HG02610 (cell line): Measurements from ENCODE around the gene SPAG16.

Experiments used
- ATAC-seq: cut with Tn5 transposase; IDR thresholded peaks from one replicate; pipeline ENCODE4 v1.9.1; 2021; ENCODE audit warnings: mild to moderate bottlenecking, moderate library complexity; ENCODE audit not compliant: unreplicated experiment

Gene SPAG16

DNA sequence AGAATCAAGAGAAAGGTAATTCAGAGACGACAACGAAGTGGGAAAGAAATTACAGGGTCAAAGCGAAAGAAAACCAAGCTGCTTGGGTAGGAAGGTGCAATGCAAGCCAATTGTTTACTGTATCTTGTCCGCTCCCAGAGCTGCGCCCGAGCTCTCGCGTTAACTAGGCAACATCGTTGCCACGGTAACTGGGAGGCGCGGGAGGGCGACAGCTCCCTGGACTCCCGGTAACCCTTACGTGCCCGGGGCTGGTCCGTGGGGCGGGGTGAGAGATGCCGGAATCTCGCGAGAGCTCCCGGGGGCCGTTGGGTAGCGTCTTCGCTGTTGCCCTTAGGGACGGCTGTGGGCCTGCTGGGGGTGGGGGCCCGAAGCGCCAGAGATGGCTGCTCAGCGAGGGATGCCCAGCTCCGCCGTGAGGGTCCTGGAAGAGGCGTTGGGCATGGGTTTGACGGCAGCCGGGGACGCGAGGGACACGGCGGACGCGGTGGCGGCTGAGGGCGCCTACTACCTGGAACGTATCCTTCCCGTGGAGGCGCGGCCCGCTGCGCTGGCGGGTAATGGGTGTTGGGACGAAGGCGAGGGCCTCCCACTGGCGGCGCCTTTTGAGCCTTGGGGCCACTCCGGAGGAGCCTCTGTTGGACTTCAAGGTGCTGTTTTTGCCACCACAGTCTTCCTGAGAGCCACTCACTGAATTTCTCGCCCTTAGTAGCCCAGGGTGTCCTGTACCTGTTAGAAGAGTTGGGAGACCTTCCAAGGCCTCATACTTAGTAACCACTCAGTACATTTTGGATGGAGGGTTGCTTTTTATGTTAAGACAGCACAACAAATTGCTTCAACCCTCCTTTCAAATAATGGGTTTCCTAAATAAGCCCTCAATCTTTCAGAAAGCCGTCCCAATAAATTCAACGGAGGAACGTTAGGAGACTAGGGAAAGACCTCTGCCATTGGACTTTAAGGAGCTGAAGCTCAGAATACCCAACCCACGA, at the start of gene SPAG16:
Gene SPAG16 (plus strand): TSS at position 360 of the 986 bp plus-strand sequence.
- ATAC-seq, result peak; percentile 100

DNA sequence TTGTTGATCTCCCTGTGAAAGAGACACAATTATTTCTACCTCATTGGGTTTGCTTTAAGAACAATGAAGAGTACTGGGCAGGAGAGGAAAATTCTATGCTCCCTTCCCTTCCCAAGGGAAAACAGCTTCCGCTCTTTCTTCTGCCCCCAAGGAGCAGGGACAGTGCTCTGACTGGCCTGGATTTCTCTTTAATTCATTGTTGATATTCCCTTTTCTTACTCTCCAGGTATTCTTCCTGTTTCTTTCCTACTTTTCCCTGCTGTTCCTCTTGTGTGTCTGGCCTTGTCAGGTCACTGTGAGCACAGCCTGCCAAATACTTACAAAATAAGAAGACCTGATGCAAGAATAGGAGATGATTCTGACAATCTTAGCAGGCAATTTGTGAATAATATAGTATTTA, 49.6 kb upstream of the SPAG16 start:
- ATAC-seq, result no peak

DNA sequence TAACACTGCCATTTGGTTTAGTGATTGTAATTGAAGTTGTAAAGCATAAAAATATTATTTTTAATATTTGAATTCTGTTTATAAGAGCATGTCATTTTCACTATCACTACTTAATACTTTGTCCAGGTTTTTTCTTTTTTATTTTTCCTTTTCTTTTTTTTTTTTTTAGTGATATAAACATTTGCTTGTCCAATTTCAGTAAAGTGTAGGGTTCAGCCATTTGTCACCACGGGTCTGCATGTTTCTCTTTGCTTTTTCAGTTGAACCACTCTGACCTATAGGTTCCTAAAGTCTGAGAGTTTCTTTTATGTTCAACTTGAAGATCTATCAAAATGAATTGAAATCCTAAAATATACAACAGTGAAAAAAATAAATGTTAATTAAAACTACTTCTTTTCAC, 48.5 kb upstream of the SPAG16 start:
- ATAC-seq, result no peak

DNA sequence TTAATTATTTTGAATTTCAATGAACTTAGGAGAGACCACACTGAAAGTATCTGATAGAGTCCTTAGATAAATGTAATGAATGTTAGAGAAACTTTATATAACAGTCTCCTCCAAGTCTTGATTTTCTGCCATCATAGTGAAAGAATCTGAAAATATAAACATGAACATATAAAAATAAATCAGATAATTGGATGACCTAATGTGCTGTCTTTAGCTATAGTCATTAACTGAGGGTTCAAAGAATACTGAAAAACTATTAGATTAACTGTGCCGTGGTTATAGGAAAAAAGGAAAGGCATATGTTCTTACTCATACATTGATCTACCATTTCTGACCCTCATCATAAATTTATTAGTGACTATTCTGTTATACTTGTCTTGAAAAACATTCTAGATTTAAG, 47.0 kb upstream of the SPAG16 start:
- ATAC-seq, result no peak

DNA sequence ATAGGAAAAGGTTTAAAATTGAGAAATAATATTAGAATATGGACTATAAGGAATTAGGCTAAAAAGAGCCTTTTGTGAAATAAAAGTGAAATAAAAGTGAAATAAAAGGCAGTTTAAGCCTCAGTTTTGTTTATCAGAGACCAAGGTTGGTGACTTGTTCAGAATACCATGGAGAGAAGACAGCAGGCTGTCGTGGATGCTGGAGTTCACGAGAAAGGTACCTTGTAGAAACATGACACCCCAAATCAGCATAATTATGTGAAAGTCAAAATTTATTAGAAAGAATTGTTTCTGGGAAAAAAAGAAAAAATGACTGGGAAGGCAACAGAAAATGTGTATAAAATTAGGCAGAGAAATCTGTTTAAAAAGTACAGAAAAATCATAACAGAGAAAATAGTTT, 46.5 kb upstream of the SPAG16 start:
- ATAC-seq, result no peak

DNA sequence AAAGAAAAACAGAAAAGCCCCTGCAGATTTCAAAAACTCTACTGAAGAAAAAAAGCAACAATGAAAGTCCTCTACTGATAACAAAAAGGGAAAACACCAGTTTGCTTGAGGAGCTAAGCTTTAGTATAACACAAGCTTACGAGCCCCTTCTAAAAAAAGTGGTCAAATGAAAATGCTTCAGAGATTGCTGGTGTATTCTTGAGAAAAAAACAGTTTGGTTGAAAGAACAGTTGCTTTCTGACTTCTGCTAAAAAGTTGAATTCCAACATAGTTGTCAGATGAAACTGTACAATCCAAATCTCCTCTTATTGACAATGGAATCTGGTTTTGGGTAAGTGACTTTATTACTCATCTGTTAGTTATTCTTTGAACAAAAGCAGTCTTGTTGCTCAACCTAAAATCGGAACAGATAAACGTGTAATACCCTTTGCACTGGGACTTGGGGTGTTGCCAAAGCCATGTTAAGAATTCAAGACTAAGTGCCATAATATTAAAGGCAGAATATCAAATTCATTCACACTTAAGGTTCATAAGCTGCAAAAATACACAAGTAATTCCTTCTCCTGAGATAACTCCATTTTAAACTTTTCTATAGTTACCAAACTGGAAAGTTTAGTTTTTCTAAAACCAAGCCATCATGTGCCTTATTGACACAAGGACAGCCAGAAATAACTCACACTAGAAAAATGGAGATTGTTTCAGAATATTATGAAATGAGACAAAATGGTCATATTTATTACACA, 45.3 kb upstream of the SPAG16 start:
- peak; percentile 50 for ATAC-seq

DNA sequence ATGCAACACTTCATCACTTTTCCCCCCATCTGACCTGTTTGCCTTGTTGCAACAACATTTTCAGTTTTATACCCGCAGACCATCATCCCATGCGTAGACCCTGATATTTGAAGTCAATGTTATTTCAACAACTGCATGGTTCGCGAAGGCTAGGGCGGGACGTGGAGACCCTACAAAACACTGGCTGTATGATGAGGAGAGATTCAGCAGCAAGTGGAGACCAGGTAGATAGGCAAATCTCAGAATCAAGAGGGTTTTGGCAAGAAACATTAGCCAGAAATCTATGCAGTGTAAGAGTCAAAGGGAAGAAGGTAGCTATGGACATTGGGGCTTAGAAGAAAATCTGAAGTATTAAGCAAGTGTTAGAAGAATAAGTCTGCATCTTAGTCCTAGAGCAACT, 42.4 kb upstream of the SPAG16 start:
- no peak for ATAC-seq

DNA sequence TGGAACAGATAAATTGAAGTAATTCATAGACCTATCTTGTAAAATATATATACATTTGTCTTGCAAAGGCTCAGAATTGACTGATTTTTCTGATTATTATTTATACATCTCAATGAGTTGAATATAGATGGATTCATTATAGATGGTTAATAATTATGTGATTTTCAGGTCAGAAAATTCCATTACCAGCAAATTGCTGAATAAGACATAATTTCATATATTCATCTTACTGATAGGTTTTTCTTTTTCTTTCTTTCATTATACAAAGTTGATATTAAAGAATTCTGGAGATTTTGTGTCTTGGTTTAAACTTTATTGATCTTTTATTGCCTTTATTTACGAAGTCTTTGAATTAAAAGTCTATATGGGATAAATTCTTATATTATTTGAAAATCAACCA, 41.6 kb upstream of the SPAG16 start:
- no peak for ATAC-seq

DNA sequence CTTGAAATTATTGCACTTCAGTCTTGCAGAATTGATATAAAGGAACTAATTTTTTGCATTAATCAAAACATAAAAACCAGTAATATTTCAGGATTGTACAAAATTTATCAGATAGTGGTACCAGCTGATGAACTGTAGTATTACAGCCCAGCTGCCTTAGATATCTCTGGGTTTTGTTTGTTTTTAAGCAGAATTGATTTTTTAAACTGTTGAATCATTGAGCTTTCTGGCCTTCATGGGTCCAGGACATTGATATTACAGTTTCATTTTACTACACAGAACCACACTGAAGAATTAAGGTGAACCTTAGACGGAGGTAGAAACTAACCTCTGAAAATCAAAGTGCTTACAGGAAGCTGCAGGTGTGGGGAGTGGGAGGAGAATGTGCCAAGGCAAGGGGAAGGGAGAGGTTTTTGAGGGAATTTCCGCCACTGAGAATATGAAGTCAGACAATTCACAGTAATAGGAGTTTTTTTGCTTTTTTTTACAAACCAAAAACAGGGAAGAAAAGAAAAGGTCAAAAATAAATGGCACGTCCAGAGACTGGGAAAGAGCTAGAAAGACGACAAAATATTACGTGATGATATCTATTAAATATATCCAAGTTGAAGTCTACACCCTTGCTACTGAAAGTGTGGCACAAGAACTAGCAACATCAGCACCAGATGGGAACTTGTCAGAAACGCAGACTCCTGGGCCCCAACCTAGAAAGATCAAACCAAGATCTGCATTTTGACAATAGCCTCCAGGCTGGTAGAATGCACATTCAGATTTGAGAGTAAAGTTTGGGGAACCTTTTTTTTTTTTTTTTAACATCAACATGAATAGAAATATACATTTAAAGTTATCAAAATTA, 40.8 kb upstream of the SPAG16 start:
- peak; percentile 40 for ATAC-seq

DNA sequence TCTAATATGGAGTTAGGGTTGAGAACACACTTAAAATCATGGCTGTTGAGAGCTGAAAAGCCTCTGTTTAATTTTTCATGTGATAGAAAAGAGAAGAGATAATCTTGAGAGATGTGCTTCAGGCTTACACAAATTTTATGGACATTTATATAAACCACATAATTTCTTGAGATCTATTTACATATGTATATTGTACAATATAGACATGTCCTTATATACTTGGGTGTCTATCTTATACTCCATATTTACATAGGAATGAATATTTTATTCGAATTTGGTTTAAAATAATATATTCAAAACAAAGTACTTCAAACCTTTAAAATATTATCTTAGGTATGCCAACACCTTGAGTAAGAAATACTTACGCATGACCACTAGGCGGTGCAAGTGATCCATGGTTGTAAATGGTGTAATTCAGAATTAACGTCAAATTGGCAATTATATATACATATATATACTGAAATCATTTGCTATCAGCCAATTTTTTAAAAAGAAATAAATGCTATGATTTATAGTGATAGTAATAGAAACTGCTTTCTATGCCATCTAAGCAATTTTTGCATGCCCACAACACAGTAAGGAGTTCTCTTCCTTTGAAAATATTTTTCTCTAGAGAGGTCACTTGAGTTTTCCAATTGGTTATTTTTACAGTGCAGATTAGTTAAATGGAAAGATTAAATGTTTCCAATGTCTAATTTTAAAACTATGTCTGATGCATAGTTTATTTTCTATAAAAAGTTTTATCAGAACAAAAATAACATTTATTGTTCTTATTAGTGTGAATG, 37.6 kb upstream of the SPAG16 start:
- ATAC-seq, result no peak

DNA sequence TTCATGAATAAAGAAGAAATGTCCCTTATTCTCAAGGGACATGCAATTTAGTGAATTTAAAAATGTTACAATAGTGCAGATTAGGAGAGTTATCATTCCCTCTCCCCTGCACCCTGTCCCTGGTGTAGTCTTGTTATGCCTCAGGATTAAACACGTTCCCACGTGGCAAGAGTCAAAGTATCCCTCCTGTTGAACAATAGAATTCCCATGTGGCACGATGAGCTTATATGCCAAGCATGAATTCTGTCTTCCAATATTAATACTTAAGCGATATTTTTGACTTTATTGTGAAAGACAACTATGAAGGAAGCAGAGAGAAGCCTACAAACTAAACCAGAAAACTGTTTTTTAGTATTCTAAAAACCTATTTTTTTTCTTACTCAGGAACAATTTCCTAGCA, 36.7 kb upstream of the SPAG16 start:
- no peak for ATAC-seq

DNA sequence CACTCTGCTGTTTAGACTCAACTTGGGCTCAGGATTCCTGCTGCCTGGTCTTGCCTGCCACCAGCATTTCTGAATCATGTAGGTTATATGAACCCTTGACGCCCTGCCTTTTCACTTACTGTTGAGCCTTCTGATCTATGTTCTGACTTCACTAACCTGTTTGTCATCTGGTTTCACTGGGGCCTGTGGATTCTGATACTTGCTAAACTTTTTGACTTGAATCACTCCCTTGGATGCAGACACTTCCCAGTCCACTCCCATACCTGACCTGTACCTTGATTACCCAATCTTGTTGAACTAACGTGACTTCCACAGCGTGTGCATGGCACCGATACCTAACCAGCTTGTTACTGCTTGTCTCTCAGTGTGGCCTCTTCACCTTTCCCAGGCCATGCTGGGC, 35.6 kb upstream of the SPAG16 start:
- no peak for ATAC-seq

DNA sequence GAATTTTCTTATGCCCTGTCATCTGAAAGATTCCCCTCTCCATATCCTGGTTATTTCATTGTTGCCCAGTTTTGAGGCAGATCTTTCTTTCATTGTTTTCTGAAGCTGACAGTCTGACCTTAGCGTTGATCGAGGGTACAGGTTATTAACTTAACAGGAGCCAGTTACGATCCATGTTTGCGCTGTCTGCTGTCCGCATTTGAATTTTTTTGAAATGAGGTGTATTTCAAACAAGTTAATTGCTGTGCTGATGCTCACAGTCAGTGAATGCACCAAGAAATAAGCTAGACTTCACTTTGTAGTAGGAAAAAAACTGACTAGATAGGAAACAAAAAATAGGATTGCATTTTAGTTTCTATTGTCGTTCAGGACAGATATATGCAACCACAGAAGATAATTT, 34.8 kb upstream of the SPAG16 start:
- no peak for ATAC-seq

DNA sequence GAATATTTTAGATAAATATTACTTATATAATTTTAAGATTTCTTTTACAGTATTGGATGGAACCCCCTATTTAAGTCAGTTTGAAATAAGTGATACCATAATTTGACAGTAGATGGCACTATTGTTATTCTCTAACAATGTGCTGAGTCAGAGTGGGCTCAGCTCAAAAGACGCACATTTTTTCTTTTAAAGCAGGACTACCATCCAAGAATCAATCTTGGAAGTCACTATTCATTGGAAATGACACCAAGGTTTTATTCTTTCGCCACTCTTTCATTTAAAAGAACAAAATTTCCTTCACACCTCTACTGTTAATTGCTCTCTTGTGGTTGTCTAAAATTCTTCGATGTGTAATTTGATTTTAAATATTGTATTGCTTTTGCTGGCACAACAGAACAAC, 32.6 kb upstream of the SPAG16 start:
- ATAC-seq, result peak; percentile 67

DNA sequence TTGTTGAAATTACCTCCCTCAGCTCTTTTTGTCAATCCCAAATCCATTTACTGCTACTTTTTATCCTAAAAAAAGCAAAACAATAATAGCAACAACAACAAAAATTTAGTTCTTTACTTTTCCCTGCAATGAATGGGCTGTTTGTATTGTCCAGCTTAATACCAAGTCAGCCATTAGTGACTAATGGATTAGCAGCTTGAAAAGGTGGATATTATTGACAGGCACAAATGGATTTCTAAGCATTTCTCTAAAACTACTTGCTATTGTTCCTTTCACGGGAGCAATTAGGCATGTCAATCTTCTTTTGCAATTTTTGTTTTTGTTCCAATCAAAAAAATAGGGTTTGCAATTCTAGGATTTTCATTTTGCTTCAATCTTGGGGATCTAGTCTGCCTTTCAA, 32.1 kb upstream of the SPAG16 start:
- ATAC-seq, result no peak

DNA sequence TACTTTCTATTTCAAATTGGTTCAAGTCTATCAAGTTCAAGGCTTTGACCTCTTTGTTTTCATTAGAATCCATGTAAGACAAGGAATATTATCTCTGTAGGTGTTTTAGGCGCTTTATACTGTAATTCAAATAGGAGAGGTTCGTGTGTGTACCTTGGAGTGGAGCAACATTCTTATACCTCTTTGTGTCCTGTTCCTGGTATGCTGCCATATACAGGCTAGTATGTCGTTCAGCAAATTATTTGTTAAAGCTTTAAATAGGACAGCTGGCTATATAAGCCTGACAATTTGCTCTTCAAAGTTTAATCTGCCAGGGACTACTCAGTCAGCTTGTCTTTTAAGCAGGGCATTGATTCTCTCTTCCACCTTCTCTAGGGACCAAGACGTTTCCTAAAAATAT, 31.1 kb upstream of the SPAG16 start:
- ATAC-seq, result no peak

DNA sequence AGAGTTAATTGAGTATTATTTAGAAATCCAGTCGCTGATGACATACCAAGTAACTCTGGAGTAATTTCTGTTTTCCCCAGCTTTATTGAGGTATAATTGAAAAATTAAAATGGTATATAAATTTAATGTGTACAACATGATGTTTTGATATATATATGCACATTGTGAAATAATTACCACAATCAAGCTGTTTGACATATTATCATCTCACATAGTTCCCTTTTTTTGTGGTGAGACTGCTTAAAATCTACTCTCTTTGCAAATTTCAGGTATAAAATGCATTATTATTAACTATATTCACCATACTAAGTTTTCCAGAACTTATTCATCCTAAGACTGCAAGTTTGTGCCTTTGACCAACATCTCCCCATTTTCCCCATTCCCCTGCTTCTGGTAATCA, 25.0 kb upstream of the SPAG16 start:
- ATAC-seq, result no peak

DNA sequence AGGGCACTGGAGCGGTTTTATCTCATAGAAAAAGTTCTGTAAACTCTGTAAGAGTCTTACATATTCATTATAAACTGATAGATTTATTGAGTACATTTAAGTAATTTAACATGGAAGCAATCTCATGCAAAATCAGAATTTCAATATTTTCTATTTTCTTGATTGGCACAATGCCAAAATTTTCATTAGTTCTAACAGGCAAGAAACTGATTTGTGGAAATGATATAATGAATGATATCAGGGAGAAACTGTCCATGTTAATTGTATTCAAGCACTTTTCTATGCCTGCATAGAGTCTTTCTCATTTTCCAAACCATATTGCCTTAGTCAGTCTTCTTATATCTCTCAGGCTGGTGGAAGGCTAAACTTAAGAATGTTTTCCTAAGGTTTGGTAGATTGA, 23.0 kb upstream of the SPAG16 start:
- ATAC-seq, result no peak

DNA sequence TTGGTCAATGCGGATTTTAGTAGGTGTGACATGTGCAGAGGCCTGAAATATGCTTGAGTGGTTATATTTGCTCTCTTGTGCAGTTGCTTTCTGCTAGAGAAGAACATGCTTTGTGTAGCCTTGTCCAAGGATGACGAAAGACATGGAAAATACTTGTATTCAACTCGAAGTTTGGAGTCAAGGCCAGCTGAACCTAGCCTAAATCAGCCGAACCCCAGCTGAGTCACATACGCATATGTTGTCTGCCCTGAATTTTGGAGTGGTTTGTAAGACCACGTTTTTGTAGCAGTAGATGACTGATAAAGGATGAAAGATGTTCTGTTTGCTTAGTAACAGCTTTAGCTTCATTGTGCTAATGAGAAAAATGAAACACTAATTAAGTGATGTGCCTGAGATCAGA, 22.5 kb upstream of the SPAG16 start:
- ATAC-seq, result no peak

DNA sequence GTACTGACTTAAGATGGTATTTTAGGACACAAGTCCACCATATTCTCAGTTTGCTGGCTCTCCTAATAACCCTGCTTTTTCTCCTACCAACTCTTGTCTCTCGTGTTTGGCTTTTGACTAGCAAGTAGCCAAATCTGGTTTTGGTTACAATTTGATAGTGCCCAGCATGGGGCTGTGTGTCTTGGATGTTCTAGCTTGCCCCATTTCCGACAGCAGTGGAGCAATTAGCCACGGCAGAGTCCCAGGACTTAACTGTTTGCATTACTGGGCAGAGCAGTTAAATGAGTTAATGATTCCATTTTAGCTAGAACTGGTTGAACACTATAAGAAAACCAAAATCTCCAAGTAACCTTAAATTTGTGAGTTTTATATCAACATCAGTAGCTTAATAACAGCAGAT, 18.6 kb upstream of the SPAG16 start:
- ATAC-seq, result no peak
